ENCODE results near the gene TBX10. TPM values are rescaled to one million over a fixed set of nuclear protein-coding genes. Genes with fewer than 3 reads are reported as not detected.

The TBX10 gene
- total and polyA plus RNA-seq, 7 donors: 0.01 TPM; not detected in 6

- 60 to 77% (median 64%) methylated on average over 7 of the region's 7 CpGs for WGBS, 3 donors
- DNase-seq (no peak), ATAC-seq (no peak)
- no peak overlapping the region for H3K4me3 ChIP-seq
- H3K9me3 ChIP-seq: no peaks in the 10 kb centered on the region
- H3K27ac ChIP-seq: no peak overlapping the region
- H3K4me1 ChIP-seq: peaks cover 4% of the 10 kb centered on the region
- TF ChIP-seq CTCF (IDR thresholded peaks at IDR 0.05): no peak
- intact Hi-C loops (cut with DNase I): loop anchor here in 1 of 2 donors (5.0 kb wide), 1 partner anchor 40 kb away; no protein-coding TSS in a partner anchor
- peaks cover 0 to 12% of the 10 kb centered on the region in 2 donors for H3K36me3 ChIP-seq (ENCODE audit: insufficient read depth in 1 of 2, low read depth in 1 of 2)
- peaks cover 0 to 8% (median 0%) of the 10 kb centered on the region in 3 donors for H3K27me3 ChIP-seq (ENCODE audit: insufficient read depth in 3 of 3, low read length in 2 of 3)
Measured at GRCh38 chr11:67617243-67617953, 22.2 kb downstream of the TBX10 start.

- ATAC-seq: peak in 1 of 4 donors; percentile 12
- intact Hi-C loops (cut with DNase I): loop anchor here in 1 of 2 donors (5.0 kb wide), 1 partner anchor 41 kb away; no protein-coding TSS in a partner anchor
- TF ChIP-seq CTCF (IDR thresholded peaks at IDR 0.05): no peak
- 21 to 43% (median 29%) methylated on average over 10 to 11 of the region's 11 CpGs for WGBS, 3 donors
- peaks cover 0 to 8% (median 0%) of the 10 kb centered on the region in 3 donors for H3K27me3 ChIP-seq (ENCODE audit: insufficient read depth in 3 of 3, low read length in 2 of 3)
- peaks cover 4% of the 10 kb centered on the region for H3K4me1 ChIP-seq
- H3K36me3 ChIP-seq (ENCODE audit: insufficient read depth in 1 of 2, low read depth in 1 of 2): peaks cover 0 to 20% of the 10 kb centered on the region in 2 donors
- H3K9me3 ChIP-seq: no peaks in the 10 kb centered on the region
- no peak overlapping the region for H3K27ac ChIP-seq
- peak in 1 of 2 donors; percentile 45 for DNase-seq
- no peak overlapping the region for H3K4me3 ChIP-seq
Measured at GRCh38 chr11:67616431-67617242, 22.9 kb downstream of the TBX10 start.

- Histone ChIP-seq H3K4me3 (no peak overlapping the region), H3K27ac (no peak overlapping the region), H3K4me1 (peaks cover 4% of the 10 kb centered on the region), H3K36me3 (ENCODE audit: insufficient read depth in 1 of 2, low read depth in 1 of 2) (peaks cover 6 to 27% of the 10 kb centered on the region in 2 donors), H3K27me3 (ENCODE audit: insufficient read depth in 3 of 3, low read length in 2 of 3) (peaks cover 0 to 8% (median 0%) of the 10 kb centered on the region in 3 donors), H3K9me3 (no peaks in the 10 kb centered on the region)
- ATAC-seq (peak; percentile 2 to 16 (median 12)), DNase-seq (peak in 1 of 2 donors; percentile 50)
- TF ChIP-seq CTCF (IDR thresholded peaks at IDR 0.05): no peak
- intact Hi-C loops (cut with DNase I): loop anchor here in 1 of 2 donors (5.0 kb wide), 1 partner anchor 41 kb away; no protein-coding TSS in a partner anchor
- 17 to 19% (median 19%) methylated on average over 26 to 34 of the region's 34 CpGs for WGBS, 3 donors
Measured at GRCh38 chr11:67615728-67616430, 23.7 kb downstream of the TBX10 start.

All from psoas muscle (tissue), 8 donors.